Keratinocyte (primary cell): ENCODE data around the gene PPP1R12C. TPM values are rescaled to one million over a fixed set of nuclear protein-coding genes. Genes with fewer than 3 reads are reported as not detected.

ENCODE experiments used
- DNase-seq: peaks from one replicate; pipeline ENCODE4 v3.0.0-alpha.2; 2011; ENCODE audit warnings: low read depth, missing footprints, low spot score
- FAIRE-seq: peaks from 2 replicates; lab custom pipeline; 2011; peaks lifted over from hg19 to GRCh38; lab: Jason Lieb, UNC
- H2AFZ ChIP-seq: 2 replicates; pipeline ENCODE4 v1.6.0; 2012; ENCODE audit warnings: low read length, control low read depth, inconsistent platforms; ENCODE audit not compliant: control insufficient read depth
- H3K27ac ChIP-seq: 2 replicates; pipeline ENCODE4 v1.5.1; 2011; ENCODE audit warnings: low read length; ENCODE audit not compliant: control insufficient read depth, insufficient read depth
- H3K27me3 ChIP-seq: 3 replicates; pipeline ENCODE4 v1.6.0; 2011; ENCODE audit warnings: low read length; ENCODE audit not compliant: control insufficient read depth, insufficient read depth; ENCODE audit errors: extremely low read depth
- H3K36me3 ChIP-seq, 2 experiments: 2 replicates in 1 of 2; 3 replicates in 1 of 2; pipeline ENCODE4 v1.5.1; 2011; ENCODE audit warnings: low read length in 2 of 2, mild to moderate bottlenecking in 1 of 2; ENCODE audit not compliant: control insufficient read depth in 2 of 2, insufficient read depth in 2 of 2; ENCODE audit errors: extremely low read depth in 1 of 2
- H3K4me1 ChIP-seq: 3 replicates; pipeline ENCODE4 v1.5.1; 2011; ENCODE audit warnings: low read length; ENCODE audit not compliant: control insufficient read depth, insufficient read depth; ENCODE audit errors: extremely low read depth
- H3K4me2 ChIP-seq: 3 replicates; pipeline ENCODE4 v1.6.0; 2011; ENCODE audit warnings: low read depth, low read length; ENCODE audit not compliant: control insufficient read depth, insufficient read depth; ENCODE audit errors: extremely low read depth
- H3K4me3 ChIP-seq, 3 experiments: fragments of 200-600 bp in 1 of 3; sonication (generic) in 1 of 3; 2 replicates in 2 of 3; 3 replicates in 1 of 3; pipeline ENCODE4 v1.5.1; 2011 to 2016; ENCODE audit warnings: low read length in 3 of 3, mild to moderate bottlenecking in 3 of 3, control low read depth in 2 of 3, inconsistent platforms in 1 of 3, low read depth in 1 of 3, mixed read lengths in 1 of 3, mixed run types in 1 of 3, moderate library complexity in 1 of 3; ENCODE audit not compliant: control insufficient read depth in 2 of 3, insufficient read depth in 2 of 3; ENCODE audit errors: extremely low read depth in 1 of 3
- H3K79me2 ChIP-seq: 2 replicates; pipeline ENCODE4 v1.6.0; 2012; ENCODE audit warnings: low read length; ENCODE audit not compliant: control insufficient read depth, insufficient read depth
- H3K9ac ChIP-seq: 3 replicates; pipeline ENCODE4 v1.6.0; 2011; ENCODE audit warnings: low read length; ENCODE audit not compliant: control insufficient read depth, insufficient read depth; ENCODE audit errors: extremely low read depth
- H3K9me1 ChIP-seq: 3 replicates; pipeline ENCODE4 v1.6.0; 2011; ENCODE audit warnings: low read length; ENCODE audit not compliant: control insufficient read depth, insufficient read depth; ENCODE audit errors: extremely low read depth
- H3K9me3 ChIP-seq: 2 replicates; pipeline ENCODE4 v1.5.1; 2012; ENCODE audit warnings: low read depth, low read length; ENCODE audit not compliant: control insufficient read depth
- H4K20me1 ChIP-seq: 3 replicates; pipeline ENCODE4 v1.6.0; 2011; ENCODE audit warnings: low read length; ENCODE audit not compliant: control insufficient read depth, insufficient read depth; ENCODE audit errors: extremely low read depth
- CTCF ChIP-seq, 3 experiments: IDR thresholded peaks in 1 of 3; conservative IDR thresholded peaks in 1 of 3; optimal IDR thresholded peaks in 1 of 3; 2 replicates in 2 of 3; 3 replicates in 1 of 3; pipeline versions ENCODE3 to v1.5.1; 2011; ENCODE audit warnings: low read length in 3 of 3, mild to moderate bottlenecking in 3 of 3, moderate library complexity in 2 of 3, control low read depth in 1 of 3, inconsistent platforms in 1 of 3; ENCODE audit not compliant: insufficient read depth in 2 of 3; ENCODE audit errors: extremely low read depth in 1 of 3
- EZH2 ChIP-seq: IDR thresholded peaks from one replicate; pipeline ENCODE4 v1.6.1; 2012; ENCODE audit warnings: inconsistent platforms, mild to moderate bottlenecking, low read length, moderate library complexity
- dilution Hi-C: fragments of 300-500 bp; cut with MboI; formaldehyde crosslinking; loops from one replicate; pipeline ENCODE4 v1.7.0; 2020; ENCODE audit warnings: low sequenced_read_pairs; ENCODE audit not compliant: extremely low pct_ligation_motif_present
- polyA plus RNA-seq, 5 experiments: library from polyadenylated mRNA; depleted of rRNA in 3 of 5; stranded (reverse) in 3 of 5; stranded (forward) in 1 of 5; unstranded in 1 of 5; fragments of >200 nt; gene quantifications; 1 replicate in 1 of 5; 2 replicates in 3 of 5; 3 replicates in 1 of 5; pipeline versions ENCODE4 v1.2.1 to v1.2.3, GENCODE V29; 2011 to 2012; ENCODE audit warnings: missing spikeins in 2 of 5, low read depth in 1 of 5, low replicate concordance in 1 of 5

Gene PPP1R12C
- polyA plus RNA-seq, 1 donor (not counting 4 experiments of a cell fraction or from before 2014, with no cell fraction given), result 24.7 TPM

- dilution Hi-C loops, result no loop called here
- no peak for FAIRE-seq
- H3K9ac ChIP-seq, result no peak overlapping the region
Observed at GRCh38 chr19:55048446-55048845, 69.0 kb downstream of the PPP1R12C start.

DNA sequence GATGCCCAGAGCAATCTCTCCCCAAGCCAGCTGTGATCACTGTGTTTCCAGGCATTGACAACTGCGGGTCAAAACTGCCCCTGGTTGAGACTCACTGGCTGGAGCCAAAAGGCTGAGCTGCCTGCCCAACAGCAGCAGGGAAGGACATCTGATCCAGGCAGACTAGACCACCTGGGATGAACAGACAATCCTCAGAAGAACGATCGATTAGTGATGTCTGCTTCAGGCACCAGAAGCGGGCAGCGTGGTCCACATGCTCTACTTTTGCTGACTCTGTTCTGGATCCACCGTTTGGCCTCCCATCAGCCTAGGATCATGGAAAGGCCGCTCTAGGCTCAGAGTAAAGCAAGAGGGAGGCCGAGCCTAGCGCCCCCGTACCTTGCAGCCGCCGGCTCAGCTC, 69.5 kb downstream of the PPP1R12C start:
- no peaks in the 10 kb centered on the region for H3K27me3 ChIP-seq
- no peak overlapping the region for H2AFZ ChIP-seq
- H3K4me1 ChIP-seq, result no peaks in the 10 kb centered on the region
- dilution Hi-C loops, result no loop called here
- no peaks in the 10 kb centered on the region for H4K20me1 ChIP-seq
- no peak overlapping the region for H3K4me3 ChIP-seq
- peaks cover 28 to 29% of the 10 kb centered on the region in 2 experiments for H3K36me3 ChIP-seq
- FAIRE-seq (no peak), DNase-seq (no peak)
- no peaks in the 10 kb centered on the region for H3K9me1 ChIP-seq
- H3K9me3 ChIP-seq, result no peaks in the 10 kb centered on the region
- H3K27ac ChIP-seq, result no peak overlapping the region
- H3K9ac ChIP-seq, result no peak overlapping the region
- TF ChIP-seq CTCF (optimal IDR thresholded peaks at IDR 0.05 in 1 of 3, IDR thresholded peaks at IDR 0.05 in 1 of 3, conservative IDR thresholded peaks at IDR 0.05 in 1 of 3; ENCODE audit: extremely low read depth in 1 of 3, insufficient read depth in 2 of 3, low read length in 3 of 3) (no peak), EZH2 (no peak)
- no peak overlapping the region for H3K4me2 ChIP-seq
- H3K79me2 ChIP-seq, result no peaks in the 10 kb centered on the region

More at GRCh38 chr19:55048446-55048845, 69.0 kb downstream of the PPP1R12C start:
- Histone ChIP-seq H3K79me2 (no peaks in the 10 kb centered on the region), H3K4me3 (no peak overlapping the region), H3K9me3 (no peaks in the 10 kb centered on the region), H4K20me1 (no peaks in the 10 kb centered on the region), H3K27ac (no peak overlapping the region), H2AFZ (no peak overlapping the region), H3K27me3 (no peaks in the 10 kb centered on the region), H3K9me1 (no peaks in the 10 kb centered on the region), H3K4me2 (no peak overlapping the region), H3K36me3 (peaks cover 28 to 30% of the 10 kb centered on the region in 2 experiments), H3K4me1 (no peaks in the 10 kb centered on the region)
- DNase-seq, result no peak
- TF ChIP-seq CTCF (optimal IDR thresholded peaks at IDR 0.05 in 1 of 3, IDR thresholded peaks at IDR 0.05 in 1 of 3, conservative IDR thresholded peaks at IDR 0.05 in 1 of 3; ENCODE audit: extremely low read depth in 1 of 3, insufficient read depth in 2 of 3, low read length in 3 of 3) (no peak), EZH2 (no peak)
